H9 (cell line): Measurements from ENCODE around the gene IL1RAPL1. TPM values are rescaled to one million over a fixed set of nuclear protein-coding genes. Genes with fewer than 3 reads are reported as not detected.

Experiments
- DNase-seq: peaks from one replicate; pipeline ENCODE4 v3.0.0-alpha.2; 2017
- H2AFZ ChIP-seq: one replicate; pipeline ENCODE4 v1.6.1; 2013; ENCODE audit warnings: mild to moderate bottlenecking, low read length, control low read depth, moderate library complexity
- H2AK5ac ChIP-seq: 2 replicates; pipeline ENCODE4 v1.6.1; 2013; ENCODE audit warnings: low read length, control low read depth, mixed read lengths; ENCODE audit not compliant: insufficient read length
- H2BK120ac ChIP-seq: one replicate; pipeline ENCODE4 v1.6.1; 2013; ENCODE audit warnings: low read depth, mild to moderate bottlenecking, low read length, control low read depth, inconsistent platforms; ENCODE audit not compliant: poor library complexity, severe bottlenecking
- H2BK12ac ChIP-seq: 2 replicates; pipeline ENCODE4 v1.6.1; 2013; ENCODE audit warnings: low read length, control low read depth, mixed read lengths, low read depth; ENCODE audit not compliant: insufficient read length
- H2BK15ac ChIP-seq: 2 replicates; pipeline ENCODE4 v1.6.1; 2013; ENCODE audit warnings: low read depth, low read length, control low read depth
- H2BK20ac ChIP-seq: one replicate; pipeline ENCODE4 v1.6.1; 2013; ENCODE audit warnings: low read depth, mild to moderate bottlenecking, low read length, control low read depth, inconsistent platforms; ENCODE audit not compliant: poor library complexity, severe bottlenecking
- H2BK5ac ChIP-seq: 2 replicates; pipeline ENCODE4 v1.6.1; 2013; ENCODE audit warnings: low read length, control low read depth, mixed read lengths; ENCODE audit not compliant: insufficient read length
- H3K14ac ChIP-seq: 2 replicates; pipeline ENCODE4 v1.6.1; 2013; ENCODE audit warnings: low read length, control low read depth; ENCODE audit not compliant: insufficient read depth
- H3K18ac ChIP-seq: 2 replicates; pipeline ENCODE4 v1.6.1; 2013; ENCODE audit warnings: low read depth, mild to moderate bottlenecking, mixed read lengths, low read length, control low read depth; ENCODE audit not compliant: insufficient read length
- H3K23ac ChIP-seq: 2 replicates; pipeline ENCODE4 v1.6.1; 2013; ENCODE audit warnings: low read length, control low read depth, mixed read lengths, low read depth; ENCODE audit not compliant: insufficient read length
- H3K23me2 ChIP-seq: 2 replicates; pipeline ENCODE4 v1.6.1; 2013; ENCODE audit warnings: low read depth, mild to moderate bottlenecking, mixed read lengths, low read length, control low read depth; ENCODE audit not compliant: insufficient read length, poor library complexity, severe bottlenecking
- H3K27ac ChIP-seq: 2 replicates; pipeline ENCODE4 v1.5.1; 2013; ENCODE audit warnings: low read length, control low read depth, mixed read lengths, low read depth; ENCODE audit not compliant: insufficient read length
- H3K27me3 ChIP-seq: 2 replicates; pipeline ENCODE4 v1.6.1; 2013; ENCODE audit warnings: low read length, control low read depth, inconsistent platforms; ENCODE audit not compliant: insufficient read depth
- H3K4ac ChIP-seq: 2 replicates; pipeline ENCODE4 v1.6.1; 2013; ENCODE audit warnings: low read depth, mild to moderate bottlenecking, control low read depth, inconsistent platforms, low read length, moderate library complexity
- H3K4me1 ChIP-seq: 2 replicates; pipeline ENCODE4 v1.6.1; 2013; ENCODE audit warnings: low read length, control low read depth, inconsistent platforms; ENCODE audit not compliant: insufficient read depth
- H3K4me2 ChIP-seq: 2 replicates; pipeline ENCODE4 v1.6.1; 2013; ENCODE audit warnings: low read length, control low read depth, mixed read lengths; ENCODE audit not compliant: insufficient read length, insufficient read depth
- H3K56ac ChIP-seq: 2 replicates; pipeline ENCODE4 v1.6.1; 2013; ENCODE audit warnings: low read depth, mild to moderate bottlenecking, mixed read lengths, low read length, control low read depth; ENCODE audit not compliant: insufficient read length
- H3K79me1 ChIP-seq: 2 replicates; pipeline ENCODE4 v1.6.1; 2013; ENCODE audit warnings: low read depth, mild to moderate bottlenecking, moderate library complexity, low read length, control low read depth, inconsistent platforms; ENCODE audit not compliant: insufficient read depth, poor library complexity, severe bottlenecking
- H3K79me2 ChIP-seq: 2 replicates; pipeline ENCODE4 v1.6.1; 2013; ENCODE audit warnings: low read length, control low read depth, inconsistent platforms; ENCODE audit not compliant: insufficient read depth
- H3K9ac ChIP-seq: 2 replicates; pipeline ENCODE4 v1.6.1; 2013; ENCODE audit warnings: low read length, control low read depth, mixed read lengths; ENCODE audit not compliant: insufficient read length; ENCODE audit errors: extremely low read depth
- H3K9me3 ChIP-seq: one replicate; pipeline ENCODE4 v1.6.1; 2013; ENCODE audit warnings: low read depth, low read length, inconsistent platforms; ENCODE audit not compliant: control insufficient read depth
- H3T11ph ChIP-seq: one replicate; pipeline ENCODE4 v1.6.1; 2013; ENCODE audit warnings: mild to moderate bottlenecking, low read length, control low read depth, inconsistent platforms
- H4K20me1 ChIP-seq: one replicate; pipeline ENCODE4 v1.6.1; 2013; ENCODE audit not compliant: control insufficient read depth, insufficient read length, insufficient read depth
- H4K5ac ChIP-seq: 2 replicates; pipeline ENCODE4 v1.6.1; 2013; ENCODE audit warnings: low read depth, mild to moderate bottlenecking, mixed read lengths, low read length, control low read depth; ENCODE audit not compliant: insufficient read length
- H4K8ac ChIP-seq: replicated peaks from 2 replicates; pipeline ENCODE4 v1.6.1; 2013; ENCODE audit warnings: low read length, control low read depth, mixed read lengths, low read depth; ENCODE audit not compliant: insufficient read length
- H4K91ac ChIP-seq: 2 replicates; pipeline ENCODE4 v1.6.1; 2013; ENCODE audit warnings: low read depth, mild to moderate bottlenecking, moderate library complexity, mixed read lengths, low read length, control low read depth; ENCODE audit not compliant: insufficient read length
- H3K27ac Mint-ChIP-seq, 3 experiments: 2 replicates in 2 of 3; 3 replicates in 1 of 3; pipeline ENCODE4 v1.8.0; 2020 to 2021; ENCODE audit warnings: mixed read lengths in 3 of 3, mild to moderate bottlenecking in 1 of 3, moderate library complexity in 1 of 3
- H3K27me3 Mint-ChIP-seq: 2 replicates; pipeline ENCODE4 v1.8.0; 2021; ENCODE audit warnings: low read depth, mild to moderate bottlenecking, moderate library complexity, mixed read lengths
- H3K36me3 Mint-ChIP-seq, 3 experiments: 2 replicates in 2 of 3; 3 replicates in 1 of 3; pipeline ENCODE4 v1.8.0; 2020 to 2021; ENCODE audit warnings: low read depth in 3 of 3, mixed read lengths in 3 of 3; ENCODE audit not compliant: insufficient read depth in 1 of 3
- H3K4me1 Mint-ChIP-seq, 2 experiments: 2 replicates each; pipeline ENCODE4 v1.8.0; 2020; ENCODE audit warnings: mixed read lengths in 2 of 2
- H3K4me3 Mint-ChIP-seq, 2 experiments: 2 replicates in 1 of 2; 3 replicates in 1 of 2; pipeline ENCODE4 v1.8.0; 2020 to 2021; ENCODE audit warnings: mild to moderate bottlenecking in 2 of 2, mixed read lengths in 2 of 2, moderate library complexity in 1 of 2
- H3K9me3 Mint-ChIP-seq, 2 experiments: 2 replicates in 1 of 2; 3 replicates in 1 of 2; pipeline ENCODE4 v1.8.0; 2020; ENCODE audit warnings: mild to moderate bottlenecking in 2 of 2, mixed read lengths in 2 of 2, moderate library complexity in 1 of 2
- CTCF ChIP-seq: fragments of 200-600 bp; sonication (generic); conservative IDR thresholded peaks from 3 replicates; pipeline ENCODE4 v1.8.0; 2021; ENCODE audit warnings: antibody characterized with exemption, mild to moderate bottlenecking
- WGBS: extraction: QIAGEN DNeasy Blood & Tissue Kit; methylation state at CpG from one replicate; pipeline ENCODE4 v1.1.7; 2013; ENCODE audit warnings: missing lambda C conversion rate, low lambda C conversion rate, mixed read lengths; ENCODE audit not compliant: insufficient read length; ENCODE audit errors: extremely low coverage; 5-methylcytosine and 5-hydroxymethylcytosine counted together
- total RNA-seq: library from RNA; stranded (reverse); gene quantifications from 2 replicates; pipeline ENCODE4 v1.2.1, GENCODE V29; 2021

Gene IL1RAPL1
- total RNA-seq, 1 experiment from 2014 or later: 0.31 TPM

DNA sequence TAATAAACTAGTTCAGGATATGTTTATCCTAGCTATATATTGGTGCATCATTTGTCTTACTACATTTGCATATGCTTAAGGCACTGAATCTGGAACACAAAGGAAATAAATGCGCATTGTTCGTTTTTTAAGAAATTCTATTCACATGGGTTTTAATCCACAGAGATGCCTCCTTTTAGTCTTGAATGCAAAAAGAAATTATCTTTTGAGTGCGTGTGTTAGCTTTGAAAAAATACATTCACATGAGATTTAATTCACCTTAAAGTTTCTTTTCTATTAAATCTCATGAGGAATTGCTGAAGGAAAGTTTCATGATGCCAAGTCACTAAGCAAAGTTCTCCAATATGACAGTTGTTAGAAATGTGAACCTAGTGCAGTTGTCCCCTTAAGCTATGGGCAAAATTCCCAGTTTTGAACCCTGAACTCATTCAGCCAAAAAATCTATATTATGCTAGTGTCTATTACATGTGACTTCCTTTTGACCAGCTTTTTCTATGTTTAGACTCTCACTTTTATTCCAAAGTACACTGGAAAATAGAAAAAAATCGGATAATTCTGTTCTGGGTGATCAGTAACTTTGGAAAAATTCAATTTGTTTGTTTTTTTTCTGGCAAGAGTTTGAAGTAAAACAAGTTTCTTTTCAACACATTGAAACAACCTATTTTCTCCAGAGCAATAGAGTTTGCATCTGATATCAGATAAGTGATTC, 1201.9 kb downstream of the IL1RAPL1 start:
- H3K79me1 ChIP-seq: no peaks in the 10 kb centered on the region

More for the DNA sequence above, 1201.9 kb downstream of the IL1RAPL1 start:
- Histone ChIP-seq H2BK12ac (no peak overlapping the region), H2AK5ac (no peak overlapping the region), H3K79me2 (no peaks in the 10 kb centered on the region), H2BK5ac (no peak overlapping the region), H2BK15ac (no peak overlapping the region), H4K8ac (no peak overlapping the region), H2BK20ac (no peak overlapping the region), H2AFZ (no peak overlapping the region), H3K14ac (no peak overlapping the region), H3K4ac (no peak overlapping the region), H3K9ac (no peak overlapping the region), H3K4me1 (no peaks in the 10 kb centered on the region), H3K23ac (no peak overlapping the region), H3K56ac (no peak overlapping the region), H3K9me3 (no peaks in the 10 kb centered on the region), H2BK120ac (no peak overlapping the region), H4K91ac (no peak overlapping the region), H3K27me3 (no peaks in the 10 kb centered on the region), H3K18ac (no peak overlapping the region), H3K4me2 (no peak overlapping the region), H3K23me2 (no peaks in the 10 kb centered on the region), H4K5ac (no peak overlapping the region), H3K27ac (no peak overlapping the region), H4K20me1 (no peaks in the 10 kb centered on the region), H3T11ph (no peak overlapping the region)
- Mint-ChIP-seq H3K9me3 (peaks cover 3 to 38% of the 10 kb centered on the region in 2 experiments; a peak in 4 of 5 replicates), H3K4me1 (peaks cover 7 to 8% of the 10 kb centered on the region in 2 experiments; a peak in 3 of 4 replicates), H3K36me3 (no peaks in the 10 kb centered on the region; a peak in 1 of 7 replicates), H3K4me3 (no peak overlapping the region), H3K27ac (peak overlapping the region in 1 of 3 experiments; percentile 27; a peak in 2 of 7 replicates), H3K27me3 (no peaks in the 10 kb centered on the region)
- no peak for DNase-seq
- TF ChIP-seq CTCF: no peak
- WGBS: no CpG with 5 or more reads among the region's 4 CpGs
